Osteoblast (primary cell): ENCODE measurements around the gene GSE1. TPM values are rescaled to one million over a fixed set of nuclear protein-coding genes. Genes with fewer than 3 reads are reported as not detected.

Experiments
- DNase-seq: peaks from one replicate; pipeline ENCODE4 v3.0.0; 2011; ENCODE audit warnings: low spot score, mixed read lengths; ENCODE audit not compliant: insufficient read length; ENCODE audit errors: missing footprints
- H2AFZ ChIP-seq: 2 replicates; pipeline ENCODE4 v1.6.0; 2011; ENCODE audit warnings: mild to moderate bottlenecking, low read length
- H3K27ac ChIP-seq: 2 replicates; pipeline ENCODE4 v1.5.1; 2011; ENCODE audit warnings: mild to moderate bottlenecking, low read depth, low read length, moderate library complexity
- H3K27me3 ChIP-seq: 2 replicates; pipeline ENCODE4 v1.6.0; 2012; ENCODE audit warnings: mild to moderate bottlenecking, control low read depth, inconsistent platforms, low read length, moderate library complexity; ENCODE audit not compliant: insufficient read depth
- H3K36me3 ChIP-seq: 2 replicates; pipeline ENCODE4 v1.5.1; 2011; ENCODE audit warnings: mild to moderate bottlenecking, low read length, control low read depth, moderate library complexity; ENCODE audit not compliant: insufficient read depth
- H3K4me1 ChIP-seq: 2 replicates; pipeline ENCODE4 v1.5.1; 2011; ENCODE audit warnings: mild to moderate bottlenecking, low read length, control low read depth, moderate library complexity; ENCODE audit not compliant: insufficient read depth
- H3K4me2 ChIP-seq: 2 replicates; pipeline ENCODE4 v1.6.0; 2011; ENCODE audit warnings: mild to moderate bottlenecking, low read length; ENCODE audit not compliant: insufficient read depth
- H3K4me3 ChIP-seq: fragments of 200-600 bp; sonication (generic); 3 replicates; pipeline ENCODE4 v1.5.1; 2012; ENCODE audit warnings: mild to moderate bottlenecking, low read length, inconsistent platforms; ENCODE audit not compliant: insufficient read depth
- H3K79me2 ChIP-seq: 2 replicates; pipeline ENCODE4 v1.6.0; 2012; ENCODE audit warnings: mild to moderate bottlenecking, low read length, control low read depth, inconsistent platforms; ENCODE audit not compliant: insufficient read depth
- H3K9me3 ChIP-seq: 2 replicates; pipeline ENCODE4 v1.5.1; 2011; ENCODE audit warnings: low read depth, low read length, control low read depth
- H4K20me1 ChIP-seq: 2 replicates; pipeline ENCODE4 v1.6.0; 2012; ENCODE audit warnings: mild to moderate bottlenecking, low read length, control low read depth; ENCODE audit not compliant: insufficient read depth
- CTCF ChIP-seq: IDR thresholded peaks from 2 replicates; pipeline ENCODE4 v1.5.1; 2011; ENCODE audit warnings: mild to moderate bottlenecking, low read depth, low read length, moderate library complexity; ENCODE audit errors: extremely low read depth
- total RNA-seq: library from RNA; depleted of rRNA; stranded (reverse); fragments of >200 nt; gene quantifications from 2 replicates; pipeline ENCODE4 v1.2.3, GENCODE V29; 2012

The GSE1 gene
- total RNA-seq, 1 donor: 49.6 TPM

DNA sequence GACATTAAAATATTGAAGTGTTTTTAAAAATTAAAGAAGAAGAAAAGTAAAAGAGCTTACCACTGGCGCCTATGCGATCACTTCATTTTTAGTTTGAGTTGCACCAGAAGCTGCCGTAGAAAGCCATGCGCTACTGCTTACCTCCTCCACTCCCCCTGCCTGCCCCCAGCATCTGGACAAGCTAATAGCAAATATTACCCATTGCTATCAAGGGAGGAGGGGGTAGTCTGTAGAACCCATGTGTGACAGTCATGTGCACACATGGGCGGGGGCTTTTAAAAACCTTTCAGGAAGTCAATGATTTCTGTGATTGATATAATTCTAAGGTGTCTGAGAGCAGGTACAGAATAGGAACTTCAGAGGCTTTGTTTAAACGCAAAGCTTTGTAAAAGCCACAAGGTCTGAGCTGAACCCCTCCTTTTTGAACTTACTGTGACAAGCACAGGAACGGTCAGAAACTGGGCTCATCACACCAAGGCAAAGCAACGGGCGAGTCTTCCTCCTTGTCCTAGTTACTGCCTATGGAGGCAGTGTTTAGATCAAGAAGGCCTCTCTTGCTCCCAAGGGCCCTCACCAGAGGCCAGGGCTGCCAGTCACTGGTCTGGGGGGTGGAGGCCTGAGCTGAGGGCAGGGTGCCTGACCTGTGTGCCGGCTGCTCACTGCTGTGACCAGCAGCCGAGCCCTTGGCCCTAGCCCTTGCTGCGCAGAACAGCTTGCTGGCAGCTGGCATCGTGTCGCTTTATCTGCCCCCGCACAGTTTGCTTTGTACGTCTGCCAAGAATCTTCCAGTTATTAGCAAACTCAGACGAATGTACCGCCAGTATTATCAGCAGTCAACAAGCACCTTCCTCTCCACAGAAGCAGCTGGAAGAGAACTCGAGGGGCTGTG lies 60.7 kb downstream of the GSE1 start:
- no peaks in the 10 kb centered on the region for H3K27me3 ChIP-seq
- DNase-seq: peak; percentile 82
- no peak overlapping the region for H2AFZ ChIP-seq
- TF ChIP-seq CTCF: no peak
- H3K79me2 ChIP-seq: peaks cover 3% of the 10 kb centered on the region
- H3K4me3 ChIP-seq: no peak overlapping the region
- H3K4me2 ChIP-seq: peak overlapping the region; percentile 34
- H4K20me1 ChIP-seq: peaks cover 29% of the 10 kb centered on the region
- no peaks in the 10 kb centered on the region for H3K9me3 ChIP-seq
- H3K4me1 ChIP-seq: peaks cover 15% of the 10 kb centered on the region
- peaks cover 75% of the 10 kb centered on the region for H3K36me3 ChIP-seq
- peak overlapping the region; percentile 41 for H3K27ac ChIP-seq

GRCh38 chr16:85674418-85674755 lies 61.3 kb downstream of the GSE1 start:
- Histone ChIP-seq H2AFZ (no peak overlapping the region), H3K4me1 (peaks cover 15% of the 10 kb centered on the region), H3K27ac (no peak overlapping the region), H3K4me3 (no peak overlapping the region), H3K4me2 (peak overlapping the region; percentile 34), H3K36me3 (peaks cover 69% of the 10 kb centered on the region), H3K9me3 (no peaks in the 10 kb centered on the region), H3K27me3 (no peaks in the 10 kb centered on the region), H3K79me2 (peaks cover 3% of the 10 kb centered on the region), H4K20me1 (peaks cover 28% of the 10 kb centered on the region)
- no peak for DNase-seq
- TF ChIP-seq CTCF: no peak

DNA sequence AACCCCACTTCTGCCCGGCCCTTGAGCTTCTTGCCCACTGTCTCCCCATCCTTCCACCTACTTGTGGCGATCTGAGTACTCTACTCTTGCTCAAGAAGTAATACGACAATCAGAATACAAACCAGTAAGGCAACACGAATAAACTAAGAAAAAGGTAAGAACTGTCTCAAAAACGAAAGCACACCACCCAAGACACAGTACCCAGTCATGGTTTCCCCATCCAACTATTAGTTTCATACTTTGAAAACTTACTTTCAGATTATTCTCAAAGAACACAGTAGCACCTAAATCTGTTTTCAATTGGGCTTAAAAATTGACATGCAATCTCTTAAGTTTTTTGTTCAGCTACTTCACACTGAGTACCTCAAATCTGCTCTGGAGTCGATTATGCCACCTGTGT lies 61.7 kb downstream of the GSE1 start:
- H3K4me3 ChIP-seq: no peak overlapping the region
- no peak overlapping the region for H3K4me2 ChIP-seq
- peaks cover 65% of the 10 kb centered on the region for H3K36me3 ChIP-seq
- H3K27ac ChIP-seq: no peak overlapping the region
- H2AFZ ChIP-seq: no peak overlapping the region
- no peaks in the 10 kb centered on the region for H3K27me3 ChIP-seq
- no peaks in the 10 kb centered on the region for H3K9me3 ChIP-seq
- TF ChIP-seq CTCF: no peak
- H3K79me2 ChIP-seq: peaks cover under 1% of the 10 kb centered on the region
- H3K4me1 ChIP-seq: peaks cover 15% of the 10 kb centered on the region
- DNase-seq: no peak
- H4K20me1 ChIP-seq: peaks cover 24% of the 10 kb centered on the region

DNA sequence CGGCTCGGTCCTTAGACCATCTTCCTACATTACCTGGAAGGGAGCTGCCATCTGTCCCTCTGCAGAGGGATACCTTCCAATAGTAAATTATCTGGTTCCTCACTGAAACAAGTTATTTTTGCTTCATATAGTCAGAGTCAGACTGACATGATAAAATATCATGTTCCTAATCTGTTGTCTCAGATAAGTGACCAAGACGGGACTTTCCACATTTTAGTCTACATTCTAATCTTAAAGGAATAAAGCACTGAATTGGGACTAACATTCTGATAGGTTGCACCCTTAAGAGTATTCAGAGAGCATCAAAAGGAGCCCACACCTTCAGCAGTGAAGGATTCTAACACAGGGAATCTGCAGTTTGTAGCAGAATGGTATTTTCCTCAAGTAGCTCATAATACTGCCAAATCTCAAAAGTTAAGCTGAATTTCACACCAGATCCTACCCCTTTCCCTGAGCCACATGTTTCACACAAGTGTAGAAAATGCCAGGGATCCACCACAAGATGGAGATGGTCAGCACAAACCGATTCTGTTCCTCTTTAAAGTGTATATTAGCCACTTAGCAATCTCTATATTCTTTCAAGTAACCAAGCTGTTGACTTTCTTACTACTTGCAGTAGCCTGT lies 62.2 kb downstream of the GSE1 start:
- H2AFZ ChIP-seq: no peak overlapping the region

More for the DNA sequence above, 62.2 kb downstream of the GSE1 start:
- no peaks in the 10 kb centered on the region for H3K79me2 ChIP-seq
- H3K4me3 ChIP-seq: no peak overlapping the region
- H3K4me2 ChIP-seq: no peak overlapping the region
- peak; percentile 60 for DNase-seq
- peaks cover 20% of the 10 kb centered on the region for H4K20me1 ChIP-seq
- peaks cover 61% of the 10 kb centered on the region for H3K36me3 ChIP-seq
- H3K9me3 ChIP-seq: no peaks in the 10 kb centered on the region
- H3K27ac ChIP-seq: no peak overlapping the region
- TF ChIP-seq CTCF: peak; percentile 55
- H3K27me3 ChIP-seq: no peaks in the 10 kb centered on the region
- H3K4me1 ChIP-seq: peaks cover 15% of the 10 kb centered on the region
